Gastroesophageal sphincter (tissue), 3 donors: Measurements from ENCODE around the gene NUP160.

ENCODE experiments used
- CTCF ChIP-seq, 4 experiments: fragments of 200-600 bp in 2 of 4; fragments of 450-650 bp in 2 of 4; sonication (generic) in 1 of 4; IDR thresholded peaks; one replicate each; pipeline ENCODE4 v1.5.1; 2017 to 2019; ENCODE audit warnings: antibody characterized with exemption in 4 of 4, mild to moderate bottlenecking in 2 of 4, moderate library complexity in 2 of 4
- EP300 ChIP-seq: sonication (generic); formaldehyde crosslinking; IDR thresholded peaks from one replicate; pipeline ENCODE4 v1.6.1; 2017; ENCODE audit warnings: antibody characterized with exemption, mild to moderate bottlenecking

- TF ChIP-seq CTCF (IDR thresholded peaks at IDR 0.05): no peak
- no peak for TF ChIP-seq EP300
These were observed 19.9 kb downstream of the NUP160 start for GRCh38 chr11:47828284-47828683.
